Vagina (tissue), 2 donors: ENCODE results near the gene ARFRP1. TPM values are rescaled to one million over a fixed set of nuclear protein-coding genes. Genes with fewer than 3 reads are reported as not detected.

Experiments used
- DNase-seq, 2 donors: peaks; one replicate each; pipeline ENCODE4 v3.0.0-alpha.2; 2017; ENCODE audit errors: extremely low spot score in 2 of 2
- H3K27ac ChIP-seq: fragments of 200-600 bp; sonication (generic); one replicate; pipeline ENCODE4 v1.5.1; 2019
- H3K27me3 ChIP-seq: fragments of 200-600 bp; sonication (generic); one replicate; pipeline ENCODE4 v1.5.1; 2019
- H3K36me3 ChIP-seq, 2 donors: fragments of 200-600 bp; sonication (generic); one replicate each; pipeline ENCODE4 v1.5.1; 2017 to 2019
- H3K4me1 ChIP-seq: fragments of 200-600 bp; sonication (generic); one replicate; pipeline ENCODE4 v1.5.1; 2019
- H3K4me3 ChIP-seq, 2 donors: fragments of 200-600 bp; sonication (generic); 1 replicate in 1 of 2; 2 replicates in 1 of 2; pipeline ENCODE4 v1.5.1; 2016 to 2019
- H3K9me3 ChIP-seq: fragments of 200-600 bp; sonication (generic); one replicate; pipeline ENCODE4 v1.5.1; 2019
- POLR2A ChIP-seq, 2 donors: fragments of 450-650 bp; IDR thresholded peaks; one replicate each; pipeline ENCODE4 v1.6.1; 2017; ENCODE audit warnings: antibody characterized with exemption in 2 of 2, mild to moderate bottlenecking in 2 of 2, moderate library complexity in 2 of 2
- POLR2AphosphoS5 ChIP-seq, 2 donors: sonication (generic); formaldehyde crosslinking; IDR thresholded peaks; one replicate each; pipeline ENCODE4 v1.9.0; 2017; ENCODE audit warnings: antibody characterized with exemption in 2 of 2, mild to moderate bottlenecking in 2 of 2, low read depth in 1 of 2; ENCODE audit not compliant: insufficient read depth in 1 of 2
- intact Hi-C: fragments of 100-400 bp; cut with DNase I; formaldehyde crosslinking; loops from one replicate; pipeline ENCODE4 v1.15.1; 2023
- total RNA-seq: library from RNA; depleted of rRNA; stranded (reverse); fragments of >200 nt; gene quantifications from one replicate; pipeline ENCODE4 v1.2.3, GENCODE V29; 2016
- TF ChIP-seq, protein P1 (sequence below), 3 experiments: fragments of 450-650 bp in 2 of 3; fragments of 200-600 bp in 1 of 3; sonication (generic) in 1 of 3; IDR thresholded peaks; one replicate each; pipeline ENCODE4 v1.5.1; 2017 to 2019; ENCODE audit warnings: antibody characterized with exemption in 3 of 3, mild to moderate bottlenecking in 2 of 3, moderate library complexity in 2 of 3

Gene ARFRP1
- total RNA-seq, 1 donor from 2014 or later = 30.9 TPM

DNA sequence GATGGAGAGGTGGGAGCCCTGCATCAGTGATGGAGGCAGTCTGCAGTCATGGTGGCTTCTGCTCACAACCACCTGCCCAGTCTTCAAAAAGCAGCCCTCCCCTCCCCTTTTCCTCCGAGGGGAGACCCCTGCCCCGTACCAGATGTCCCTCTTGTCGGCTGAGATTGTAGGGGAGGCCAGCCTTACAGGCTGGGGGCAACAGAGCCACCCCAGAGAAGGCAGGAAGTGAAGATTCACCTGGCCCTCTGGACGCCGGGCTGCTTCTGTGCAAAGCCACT lies 6.8 kb downstream of the ARFRP1 start:
- H3K27me3 ChIP-seq = no peaks in the 10 kb centered on the region
- intact Hi-C loops = no loop called here
- TF ChIP-seq, protein P1, sequence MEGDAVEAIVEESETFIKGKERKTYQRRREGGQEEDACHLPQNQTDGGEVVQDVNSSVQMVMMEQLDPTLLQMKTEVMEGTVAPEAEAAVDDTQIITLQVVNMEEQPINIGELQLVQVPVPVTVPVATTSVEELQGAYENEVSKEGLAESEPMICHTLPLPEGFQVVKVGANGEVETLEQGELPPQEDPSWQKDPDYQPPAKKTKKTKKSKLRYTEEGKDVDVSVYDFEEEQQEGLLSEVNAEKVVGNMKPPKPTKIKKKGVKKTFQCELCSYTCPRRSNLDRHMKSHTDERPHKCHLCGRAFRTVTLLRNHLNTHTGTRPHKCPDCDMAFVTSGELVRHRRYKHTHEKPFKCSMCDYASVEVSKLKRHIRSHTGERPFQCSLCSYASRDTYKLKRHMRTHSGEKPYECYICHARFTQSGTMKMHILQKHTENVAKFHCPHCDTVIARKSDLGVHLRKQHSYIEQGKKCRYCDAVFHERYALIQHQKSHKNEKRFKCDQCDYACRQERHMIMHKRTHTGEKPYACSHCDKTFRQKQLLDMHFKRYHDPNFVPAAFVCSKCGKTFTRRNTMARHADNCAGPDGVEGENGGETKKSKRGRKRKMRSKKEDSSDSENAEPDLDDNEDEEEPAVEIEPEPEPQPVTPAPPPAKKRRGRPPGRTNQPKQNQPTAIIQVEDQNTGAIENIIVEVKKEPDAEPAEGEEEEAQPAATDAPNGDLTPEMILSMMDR (IDR thresholded peaks at IDR 0.05) = no peak
- TF ChIP-seq POLR2AphosphoS5 (IDR thresholded peaks at IDR 0.05; ENCODE audit: insufficient read depth in 1 of 2, low read depth in 1 of 2) (no peak), POLR2A (IDR thresholded peaks at IDR 0.05) (no peak)
- no peak overlapping the region for H3K27ac ChIP-seq
- no peak overlapping the region for H3K4me3 ChIP-seq
- H3K9me3 ChIP-seq = no peaks in the 10 kb centered on the region
- H3K36me3 ChIP-seq = peaks cover 0 to 16% of the 10 kb centered on the region in 2 donors
- peaks cover 37% of the 10 kb centered on the region for H3K4me1 ChIP-seq
- DNase-seq = no peak

DNA sequence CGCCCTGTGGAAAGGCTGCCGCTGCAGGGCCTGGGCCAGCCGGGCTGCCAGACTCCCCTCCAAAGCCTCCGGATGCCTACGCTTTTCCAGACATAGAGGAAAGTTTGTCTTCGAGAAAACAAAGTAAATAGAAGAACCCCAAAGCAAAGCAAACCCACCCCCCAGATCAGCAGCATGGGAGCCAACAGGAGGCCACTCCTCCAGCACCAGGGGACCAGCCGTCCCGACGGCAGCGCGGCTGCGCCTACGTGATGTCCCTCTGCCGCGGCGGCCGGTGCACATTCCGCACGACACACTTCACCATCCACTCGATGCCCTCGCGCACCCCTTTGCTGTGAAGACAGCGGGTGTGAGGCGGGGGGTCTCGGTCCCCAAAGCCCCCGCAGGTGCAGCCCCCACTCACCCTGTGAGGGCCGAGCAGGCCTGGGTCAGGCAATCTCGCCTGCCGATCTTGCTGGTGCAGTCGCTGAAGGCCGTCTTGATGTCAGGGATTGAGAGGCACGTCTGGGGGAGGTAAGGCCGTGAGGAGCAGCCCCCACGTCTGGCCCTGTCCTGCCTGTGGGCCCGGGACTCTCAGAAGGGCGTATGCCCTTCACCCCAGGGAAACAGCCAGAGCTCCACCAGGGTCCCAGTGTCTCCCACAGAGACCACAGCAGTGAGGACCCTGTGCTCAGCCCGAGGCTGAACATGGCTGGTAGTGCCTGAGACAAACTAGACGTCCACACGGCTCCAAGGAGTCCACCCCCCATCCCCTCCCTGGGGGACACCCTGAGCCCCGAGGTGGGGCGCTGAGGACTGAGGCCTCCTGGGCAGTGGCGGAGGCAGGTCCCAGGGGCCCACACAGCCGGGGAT lies 7.4 kb downstream of the ARFRP1 start:
- H3K36me3 ChIP-seq = peaks cover 0 to 11% of the 10 kb centered on the region in 2 donors
- no peak for DNase-seq
- TF ChIP-seq POLR2A (IDR thresholded peaks at IDR 0.05) (no peak), POLR2AphosphoS5 (IDR thresholded peaks at IDR 0.05; ENCODE audit: insufficient read depth in 1 of 2, low read depth in 1 of 2) (no peak)
- TF ChIP-seq, protein P1 (IDR thresholded peaks at IDR 0.05) = no peak
- H3K9me3 ChIP-seq = no peaks in the 10 kb centered on the region
- peaks cover 37% of the 10 kb centered on the region for H3K4me1 ChIP-seq
- H3K4me3 ChIP-seq = no peak overlapping the region
- no peak overlapping the region for H3K27ac ChIP-seq
- intact Hi-C loops = no loop called here
- no peaks in the 10 kb centered on the region for H3K27me3 ChIP-seq

DNA sequence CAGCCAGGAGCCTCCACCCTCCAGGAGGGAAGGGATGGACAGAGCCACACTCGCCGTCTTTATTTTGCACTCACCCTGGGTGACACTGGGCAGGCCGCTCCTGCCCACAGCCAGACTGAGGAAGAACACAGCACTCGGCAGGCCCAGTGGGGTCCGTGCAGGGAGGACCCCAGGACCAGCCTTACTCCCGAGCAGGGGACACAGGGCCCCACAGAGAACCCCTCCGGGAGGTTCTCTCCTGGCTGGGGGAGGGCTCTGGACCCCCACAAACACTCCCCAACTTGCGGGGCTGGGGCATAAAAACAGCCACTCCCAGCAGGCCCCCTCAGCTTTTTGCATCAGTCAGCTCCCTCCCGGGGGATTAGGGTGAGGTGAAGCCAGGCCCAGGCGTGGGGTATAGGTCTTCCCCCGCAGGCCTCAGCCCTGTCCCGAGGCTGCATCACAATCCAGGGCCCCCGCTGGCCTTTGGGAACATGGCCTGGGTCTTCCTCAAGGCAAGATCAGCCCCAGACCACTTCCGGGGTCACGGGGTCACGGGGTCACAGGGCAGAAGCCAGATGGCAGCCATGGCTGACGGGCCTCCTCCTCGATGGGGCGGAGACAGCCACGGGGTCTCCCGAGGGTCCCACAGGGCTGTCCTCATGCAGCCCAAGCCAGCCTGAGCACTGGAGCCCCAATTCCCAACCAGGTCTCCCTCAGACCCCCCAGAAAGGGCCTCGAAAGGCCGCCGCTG lies 8.1 kb downstream of the ARFRP1 start:
- no peak overlapping the region for H3K27ac ChIP-seq

DNA sequence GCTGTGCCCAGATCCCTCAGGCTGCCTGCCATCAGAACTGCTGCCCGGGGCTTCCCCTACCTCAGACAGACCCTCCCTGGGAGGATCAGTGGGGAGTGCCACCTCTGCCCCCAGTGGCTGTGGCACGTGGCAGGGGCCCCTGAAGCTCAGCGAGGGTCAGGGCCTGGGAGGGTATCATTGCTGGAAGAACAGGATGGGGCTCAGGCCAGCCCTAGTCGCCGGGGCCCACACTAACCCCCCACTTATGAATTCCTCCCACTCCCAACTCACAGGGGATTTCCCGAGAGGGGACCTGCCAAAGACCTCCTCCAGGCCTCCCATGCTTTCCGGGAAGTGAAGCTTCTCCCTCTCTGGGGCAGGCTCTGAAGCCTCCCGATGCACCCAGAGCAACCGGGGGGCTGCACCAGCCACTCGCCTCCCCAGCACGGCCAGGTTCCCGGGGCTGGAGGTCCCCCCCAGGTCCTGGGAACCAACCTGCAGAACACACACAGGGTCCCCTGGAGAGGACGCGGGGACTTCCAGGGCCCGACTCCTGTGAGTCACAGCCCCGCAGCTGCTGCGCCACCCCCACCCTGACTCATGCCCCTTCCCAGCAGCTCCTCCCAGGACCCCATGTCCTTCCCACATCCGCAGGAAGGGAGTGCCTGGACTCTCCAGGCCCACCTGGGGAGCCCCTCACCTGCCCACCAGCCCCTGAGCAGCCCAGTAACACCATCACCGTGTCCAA lies 8.9 kb downstream of the ARFRP1 start:
- Histone ChIP-seq H3K9me3 (no peaks in the 10 kb centered on the region), H3K27ac (no peak overlapping the region), H3K4me1 (peaks cover 43% of the 10 kb centered on the region), H3K4me3 (no peak overlapping the region), H3K36me3 (no peaks in the 10 kb centered on the region), H3K27me3 (no peaks in the 10 kb centered on the region)
- intact Hi-C loops = no loop called here
- TF ChIP-seq POLR2AphosphoS5 (IDR thresholded peaks at IDR 0.05; ENCODE audit: insufficient read depth in 1 of 2, low read depth in 1 of 2) (peak in 1 of 2 donors; percentile 54), POLR2A (IDR thresholded peaks at IDR 0.05) (no peak)
- no peak for DNase-seq

More for the DNA sequence above, 8.1 kb downstream of the ARFRP1 start:
- DNase-seq = no peak
- Histone ChIP-seq H3K4me3 (no peak overlapping the region), H3K9me3 (no peaks in the 10 kb centered on the region), H3K36me3 (peaks cover 0 to 3% of the 10 kb centered on the region in 2 donors), H3K4me1 (peaks cover 40% of the 10 kb centered on the region), H3K27me3 (no peaks in the 10 kb centered on the region)
- TF ChIP-seq POLR2A (IDR thresholded peaks at IDR 0.05) (no peak), POLR2AphosphoS5 (IDR thresholded peaks at IDR 0.05; ENCODE audit: insufficient read depth in 1 of 2, low read depth in 1 of 2) (peak in 1 of 2 donors; percentile 3)
- TF ChIP-seq, protein P1 (IDR thresholded peaks at IDR 0.05) = no peak
- intact Hi-C loops = no loop called here

DNA sequence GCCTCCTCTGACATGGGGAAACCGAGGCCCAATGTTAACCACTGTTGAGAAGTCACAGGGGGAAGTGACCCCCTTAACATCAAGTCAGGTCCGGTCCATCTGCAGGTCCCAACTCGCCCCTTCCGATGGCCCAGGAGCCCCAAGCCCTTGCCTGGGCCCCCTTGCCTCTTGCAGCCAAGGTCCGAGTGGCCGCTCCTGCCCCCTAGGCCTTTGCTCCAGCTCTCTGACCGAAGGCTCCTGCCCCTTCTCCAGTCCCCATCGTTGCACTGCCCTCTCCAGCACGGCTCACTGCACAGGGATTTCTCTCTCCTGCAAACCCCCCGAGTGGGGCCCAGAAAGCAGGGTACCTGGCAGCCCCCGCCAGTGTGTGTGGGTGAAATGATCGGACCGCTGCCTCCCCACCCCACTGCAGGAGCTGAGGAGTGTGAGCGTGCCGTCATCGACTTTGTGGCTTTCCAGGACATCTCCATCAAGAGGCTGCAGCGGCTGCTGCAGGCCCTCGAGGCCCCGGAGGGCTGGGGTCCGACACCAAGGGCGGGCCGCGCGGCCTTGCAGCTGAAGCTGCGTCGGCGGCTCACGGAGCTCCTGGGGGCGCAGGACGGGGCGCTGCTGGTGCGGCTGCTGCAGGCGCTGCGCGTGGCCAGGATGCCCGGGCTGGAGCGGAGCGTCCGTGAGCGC lies 9.8 kb downstream of the ARFRP1 start:
- Histone ChIP-seq H3K4me3 (no peak overlapping the region), H3K27me3 (no peaks in the 10 kb centered on the region), H3K9me3 (no peaks in the 10 kb centered on the region), H3K36me3 (no peaks in the 10 kb centered on the region), H3K27ac (no peak overlapping the region), H3K4me1 (peaks cover 43% of the 10 kb centered on the region)
- TF ChIP-seq POLR2AphosphoS5 (IDR thresholded peaks at IDR 0.05; ENCODE audit: insufficient read depth in 1 of 2, low read depth in 1 of 2) (no peak), POLR2A (IDR thresholded peaks at IDR 0.05) (no peak)
- TF ChIP-seq, protein P1 (IDR thresholded peaks at IDR 0.05) = no peak
- no peak for DNase-seq
- intact Hi-C loops = no loop called here
